KMS-11 (cell line): ENCODE results near the gene SPATA46.

Source experiments
- H2AFZ ChIP-seq: fragments of 200-600 bp; sonication (generic); 2 replicates; pipeline ENCODE4 v1.6.1; 2016; ENCODE audit warnings: antibody characterized with exemption, mixed run types, low read depth
- H3K27ac ChIP-seq: fragments of 200-600 bp; sonication (generic); 2 replicates; pipeline ENCODE4 v1.6.1; 2016; ENCODE audit warnings: mild to moderate bottlenecking, mixed run types
- H3K27me3 ChIP-seq: fragments of 200-600 bp; sonication (generic); 2 replicates; pipeline ENCODE4 v1.6.1; 2017; ENCODE audit warnings: mild to moderate bottlenecking, low read depth, mixed run types, moderate library complexity; ENCODE audit not compliant: insufficient read depth
- H3K36me3 ChIP-seq: fragments of 200-600 bp; sonication (generic); 2 replicates; pipeline ENCODE4 v1.6.1; 2017; ENCODE audit warnings: mild to moderate bottlenecking, mixed run types; ENCODE audit not compliant: insufficient read depth
- H3K4me1 ChIP-seq: fragments of 200-600 bp; sonication (generic); 2 replicates; pipeline ENCODE4 v1.6.1; 2016; ENCODE audit warnings: mild to moderate bottlenecking, low read depth, mixed run types; ENCODE audit not compliant: poor library complexity, severe bottlenecking
- H3K4me2 ChIP-seq: fragments of 200-600 bp; sonication (generic); 2 replicates; pipeline ENCODE4 v1.7.0; 2016; ENCODE audit warnings: mild to moderate bottlenecking, mixed run types
- H3K4me3 ChIP-seq: fragments of 200-600 bp; sonication (generic); IDR thresholded peaks from 2 replicates; pipeline ENCODE4 v1.6.1; 2017; ENCODE audit warnings: low read depth, low read length, mixed read lengths; ENCODE audit not compliant: insufficient read depth
- H3K79me2 ChIP-seq: fragments of 200-600 bp; sonication (generic); 2 replicates; pipeline ENCODE4 v1.6.1; 2016; ENCODE audit warnings: low read depth, mixed run types; ENCODE audit not compliant: insufficient read depth
- H3K9ac ChIP-seq: fragments of 200-600 bp; sonication (generic); 2 replicates; pipeline ENCODE4 v1.6.1; 2016; ENCODE audit warnings: mild to moderate bottlenecking, mixed run types
- H4K20me1 ChIP-seq: fragments of 200-600 bp; sonication (generic); 2 replicates; pipeline ENCODE4 v1.6.1; 2016; ENCODE audit warnings: mild to moderate bottlenecking, mixed run types; ENCODE audit not compliant: insufficient read depth
- CTCF ChIP-seq: fragments of 200-600 bp; sonication (generic); conservative IDR thresholded peaks from 2 replicates; pipeline ENCODE4 v1.6.1; 2017; ENCODE audit warnings: low read depth, mild to moderate bottlenecking, antibody characterized with exemption, low read length, moderate library complexity, mixed read lengths

SPATA46 gene

GRCh38 chr1:162381383-162381782, 4.7 kb upstream of the SPATA46 start, which contains the start of gene C1orf226:
Gene C1orf226 (plus strand): TSS chr1:162381728. CDS start chr1:162381902, 174 bp downstream.
- Histone ChIP-seq H3K79me2 (no peaks in the 10 kb centered on the region), H2AFZ (no peak within 1 kb of the TSS), H3K27ac (no peak within 1 kb of the TSS), H3K36me3 (no peaks in the 10 kb centered on the region), H3K27me3 (no peaks in the 10 kb centered on the region), H3K4me3 (no peak within 1 kb of the TSS), H3K4me2 (no peak within 1 kb of the TSS), H3K9ac (no peak within 1 kb of the TSS), H3K4me1 (no peaks in the 10 kb centered on the region), H4K20me1 (no peaks in the 10 kb centered on the region)
- no peak for TF ChIP-seq CTCF

- no peaks in the 10 kb centered on the region for H3K4me1 ChIP-seq
- H3K9ac ChIP-seq = no peak overlapping the region
- H3K36me3 ChIP-seq = no peaks in the 10 kb centered on the region
- no peaks in the 10 kb centered on the region for H3K79me2 ChIP-seq
- no peak overlapping the region for H2AFZ ChIP-seq
- H3K4me3 ChIP-seq = no peak overlapping the region
- no peak overlapping the region for H3K27ac ChIP-seq
- no peak for TF ChIP-seq CTCF
- no peak overlapping the region for H3K4me2 ChIP-seq
- H4K20me1 ChIP-seq = no peaks in the 10 kb centered on the region
- H3K27me3 ChIP-seq = no peaks in the 10 kb centered on the region
Measured at GRCh38 chr1:162380061-162380846, 3.6 kb upstream of the SPATA46 start.

GRCh38 chr1:162375463-162375862, 1.2 kb downstream of the SPATA46 start:
- Histone ChIP-seq H3K4me2 (no peak overlapping the region), H3K79me2 (no peaks in the 10 kb centered on the region), H3K4me1 (no peaks in the 10 kb centered on the region), H3K4me3 (no peak overlapping the region), H3K27me3 (no peaks in the 10 kb centered on the region), H2AFZ (no peak overlapping the region), H3K9ac (no peak overlapping the region), H4K20me1 (no peaks in the 10 kb centered on the region), H3K36me3 (no peaks in the 10 kb centered on the region), H3K27ac (no peak overlapping the region)
- TF ChIP-seq CTCF = no peak

GRCh38 chr1:162374406-162374805, 2.2 kb downstream of the SPATA46 start:
- Histone ChIP-seq H3K4me3 (no peak overlapping the region), H3K27me3 (no peaks in the 10 kb centered on the region), H3K79me2 (no peaks in the 10 kb centered on the region), H3K4me2 (no peak overlapping the region), H3K27ac (no peak overlapping the region), H4K20me1 (no peaks in the 10 kb centered on the region), H3K4me1 (no peaks in the 10 kb centered on the region), H3K9ac (no peak overlapping the region), H2AFZ (no peak overlapping the region), H3K36me3 (no peaks in the 10 kb centered on the region)
- TF ChIP-seq CTCF = no peak
